ENCODE measurements around the gene CST1.
"Not testable (repeated sequence)": the region's sequence is repeated elsewhere in the genome, so short reads cannot be mapped to it uniquely, and the experiment has no call there.

CST1 gene

DNA sequence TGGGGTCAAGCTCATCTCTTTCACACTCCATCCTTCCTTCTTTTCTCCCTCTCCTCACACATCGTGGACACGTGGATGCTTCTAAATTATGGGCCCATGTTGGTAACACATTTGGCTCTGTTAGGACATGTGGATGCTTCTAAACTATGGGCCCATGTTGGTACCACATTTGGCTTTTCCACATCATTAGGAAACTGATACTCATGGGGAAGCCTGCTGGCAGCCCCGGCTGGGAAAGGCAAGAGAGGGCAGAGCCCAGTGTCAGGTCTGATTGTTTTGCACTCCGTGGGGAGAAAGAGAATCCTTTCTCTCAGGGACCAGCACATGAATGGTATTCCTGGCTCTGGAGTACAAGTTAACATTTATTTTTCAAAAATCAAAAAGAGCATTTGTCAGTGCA lies 4.0 kb upstream of the CST1 start:
- DNase-seq = no peak

DNA sequence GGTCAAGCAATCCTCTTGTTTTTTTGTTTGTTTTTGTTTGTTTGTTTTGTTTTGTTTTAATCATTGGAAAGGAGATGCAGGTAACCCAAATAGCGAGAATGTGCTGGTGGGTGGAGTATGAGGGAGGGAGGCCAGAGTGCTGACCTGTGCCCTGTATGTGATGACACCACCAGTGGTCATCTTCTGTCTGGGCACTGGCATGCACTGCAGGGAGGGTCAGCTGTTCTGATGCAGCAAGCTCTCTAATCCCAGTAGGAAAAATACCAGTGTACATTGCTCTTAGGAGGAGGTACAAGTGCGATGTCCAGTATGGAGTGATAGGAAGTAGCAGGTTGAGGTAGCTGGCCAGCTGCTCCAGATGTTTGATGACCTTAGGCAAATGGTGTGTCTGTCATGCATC lies 2.9 kb upstream of the CST1 start:
- DNase-seq = no peak

DNA sequence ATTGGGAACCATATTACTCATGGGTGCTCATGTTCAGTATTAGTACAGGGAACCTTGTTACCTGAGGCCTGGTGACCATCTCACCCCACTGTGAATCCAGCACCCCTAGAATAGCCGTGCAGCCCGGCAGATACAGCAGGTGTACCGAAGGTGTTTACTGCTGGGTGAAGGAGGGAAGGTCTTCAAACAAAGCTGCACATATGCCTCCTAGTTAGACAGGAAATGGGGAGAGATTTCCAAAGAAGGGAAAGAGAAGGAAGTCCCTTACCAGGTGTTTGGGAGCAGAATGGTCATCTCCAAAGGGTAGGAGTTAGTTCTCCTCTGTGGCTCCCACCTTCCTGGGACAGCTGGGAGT lies 2.4 kb upstream of the CST1 start:
- DNase-seq = no peak

DNA sequence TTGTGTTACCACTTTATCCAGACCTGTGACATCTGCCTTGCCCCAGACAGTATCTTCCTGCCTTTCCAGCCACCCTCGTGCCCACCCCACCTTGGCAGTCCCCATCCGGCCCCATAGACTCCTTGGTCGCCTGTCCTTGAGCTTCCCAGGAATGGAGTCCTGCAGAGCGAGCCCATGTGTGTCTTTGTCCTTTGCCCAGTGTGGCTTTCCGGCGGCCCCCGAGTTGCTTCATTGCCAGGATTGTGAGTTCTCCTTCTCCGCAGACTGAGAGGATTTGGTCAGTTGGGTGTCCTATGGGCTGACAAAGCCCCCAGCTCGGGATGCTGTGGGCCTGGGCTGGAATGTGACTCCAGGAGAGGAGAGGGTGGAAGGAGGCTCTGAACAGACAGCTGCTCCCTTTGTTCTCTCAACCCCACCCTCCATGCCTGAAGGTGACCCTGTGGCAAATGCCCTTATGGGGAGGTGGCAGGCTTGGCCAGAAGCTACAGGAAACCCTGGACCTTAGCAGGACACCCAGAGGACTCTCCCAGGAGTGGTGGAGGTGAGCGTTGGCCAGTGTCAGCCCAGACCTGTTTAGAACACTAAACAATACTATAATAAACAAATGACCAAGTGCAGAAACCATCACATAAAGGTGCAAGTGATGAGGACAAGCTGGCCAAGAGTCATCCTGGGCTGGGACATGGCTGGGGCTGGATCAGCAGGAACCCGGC lies 1.9 kb upstream of the CST1 start:
- DNase-seq = no peak

DNA sequence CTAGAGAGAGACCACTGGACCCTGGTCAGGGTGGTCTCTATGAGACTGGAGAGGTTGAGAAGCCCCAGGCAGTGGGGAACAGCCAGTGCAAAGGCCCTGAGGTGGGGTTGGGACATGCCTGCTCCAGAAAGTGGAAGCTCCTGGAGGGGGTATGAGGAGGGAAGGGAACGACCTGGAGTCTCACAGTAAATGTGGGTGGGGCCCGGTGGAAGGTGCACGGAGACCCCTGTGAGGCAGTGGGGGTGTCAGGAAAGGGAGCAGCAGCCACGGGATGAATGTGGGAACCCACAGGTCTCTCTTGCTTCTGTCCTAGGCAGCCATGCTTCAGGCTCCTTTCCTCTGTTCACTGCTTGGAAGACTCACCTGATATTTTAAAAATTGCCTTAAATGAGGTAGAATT lies 1.3 kb upstream of the CST1 start:
- DNase-seq = no peak

DNA sequence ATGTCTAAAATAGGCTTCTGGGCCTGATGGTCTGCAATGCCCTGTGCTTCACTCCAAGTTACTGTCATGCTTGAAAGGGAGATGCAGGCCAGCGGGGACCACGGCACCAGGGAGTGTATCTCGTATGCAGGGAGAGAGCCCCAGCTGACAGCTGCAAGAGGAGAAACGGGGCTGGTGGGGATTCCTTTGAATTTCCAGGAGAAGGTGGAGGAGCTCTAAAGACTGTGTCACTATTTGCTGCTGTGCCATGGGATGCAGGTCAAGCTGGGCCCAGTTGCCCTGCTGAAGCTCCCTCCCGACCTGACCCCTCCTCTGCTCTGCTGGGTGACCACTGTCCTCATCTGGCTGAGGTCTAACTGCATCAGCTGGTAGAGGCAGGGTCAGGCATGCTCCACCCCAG lies 989 bp downstream of the CST1 start:
- no peak for DNase-seq

DNA sequence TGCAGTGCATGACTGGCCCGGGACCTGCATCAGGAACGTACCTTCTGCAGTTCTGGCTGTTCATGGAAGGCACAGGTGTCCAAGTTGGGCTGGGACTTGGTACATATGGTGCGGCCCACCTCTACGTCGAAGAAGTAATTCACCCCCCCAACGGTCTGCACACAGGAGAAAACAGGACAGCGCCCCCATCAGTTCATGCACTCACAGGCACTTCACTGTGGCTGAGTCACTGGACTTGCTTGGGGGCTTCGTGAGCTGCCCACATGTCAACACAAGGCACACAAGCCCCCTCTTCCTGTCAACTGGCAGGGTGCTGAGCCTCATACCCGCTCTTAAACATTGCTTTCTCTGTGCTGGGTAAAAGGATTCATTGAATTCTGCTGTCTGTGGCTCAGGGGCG lies 1.8 kb downstream of the CST1 start:
- not testable (repeated sequence) for DNase-seq

DNA sequence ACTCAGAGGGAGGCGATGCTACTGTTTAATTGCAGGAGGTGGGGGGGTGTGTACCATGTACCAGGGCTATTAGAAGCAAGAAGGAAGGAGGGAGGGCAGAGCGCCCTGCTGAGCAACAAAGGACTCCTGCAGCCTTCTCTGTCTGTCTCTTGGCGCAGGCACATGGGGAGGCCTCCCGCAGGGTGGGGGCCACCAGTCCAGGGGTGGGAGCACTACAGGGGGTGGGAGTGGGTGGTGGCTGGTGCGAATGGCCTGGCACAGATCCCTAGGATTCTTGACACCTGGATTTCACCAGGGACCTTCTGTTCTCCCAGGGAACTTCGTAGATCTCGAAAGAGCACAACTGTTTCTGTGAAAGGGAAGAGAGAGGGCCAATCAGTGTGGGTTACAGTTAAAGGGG lies 3.2 kb downstream of the CST1 start:
- not testable (repeated sequence) for DNase-seq

DNA sequence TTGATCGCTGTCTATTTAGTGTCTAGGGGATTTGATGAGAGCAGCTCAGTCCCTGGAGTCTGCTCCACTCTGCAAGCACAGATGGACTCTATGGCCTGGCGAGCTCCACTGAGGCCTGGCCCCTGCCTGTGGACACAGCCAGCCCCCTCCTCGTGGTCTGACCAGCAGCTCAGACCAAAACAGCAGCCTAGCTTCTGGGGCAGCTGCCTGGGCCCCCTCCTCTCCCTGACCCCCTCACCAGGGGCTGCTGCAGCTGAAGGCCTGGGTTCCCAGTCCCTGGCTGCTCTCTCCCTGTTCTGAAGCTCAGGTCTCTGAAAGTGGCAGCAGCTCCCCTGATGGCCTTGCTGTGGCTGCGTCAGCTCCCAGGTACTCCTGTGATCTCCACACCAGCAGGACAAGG lies 3.6 kb downstream of the CST1 start:
- not testable (repeated sequence) for DNase-seq

DNA sequence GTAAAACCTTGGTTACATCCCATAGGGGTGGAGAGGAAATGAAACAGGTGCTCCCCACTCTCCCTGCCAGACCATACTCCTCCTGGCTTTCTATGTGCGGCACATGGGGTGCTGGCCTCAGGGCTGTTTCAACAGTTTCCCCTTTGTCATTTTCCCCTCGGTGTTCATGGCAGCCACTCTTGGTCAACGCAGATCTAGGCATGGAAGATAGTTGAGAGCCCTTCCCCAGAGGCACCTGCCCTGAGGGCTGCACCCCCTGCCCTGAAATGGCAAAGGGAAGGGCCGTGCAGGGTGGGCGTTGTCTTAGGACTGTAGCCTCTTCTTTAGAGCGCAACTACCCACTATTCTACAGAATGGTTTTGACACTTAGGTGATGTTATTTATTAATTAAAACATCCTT lies 4.4 kb downstream of the CST1 start:
- no peak for DNase-seq

DNA sequence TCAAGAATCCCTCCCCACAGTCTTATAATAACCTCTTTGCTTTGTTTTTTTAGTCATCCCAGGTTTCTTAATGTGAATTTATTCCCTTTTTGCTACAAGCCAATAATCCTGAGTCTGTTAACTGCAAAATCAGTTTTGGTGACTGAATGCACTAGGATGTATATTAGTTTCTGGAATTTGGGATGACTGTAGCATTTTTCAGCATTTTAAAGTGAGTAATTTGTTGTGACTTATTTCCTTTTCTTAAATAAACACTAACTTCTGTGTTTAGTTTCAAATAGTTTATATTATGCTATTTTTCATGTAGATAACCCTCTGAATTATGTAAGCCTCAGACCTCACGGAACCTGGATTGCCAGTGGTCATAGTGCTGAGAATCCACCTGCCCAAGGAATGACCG lies 5.5 kb downstream of the CST1 start:
- no peak for DNase-seq

DNA sequence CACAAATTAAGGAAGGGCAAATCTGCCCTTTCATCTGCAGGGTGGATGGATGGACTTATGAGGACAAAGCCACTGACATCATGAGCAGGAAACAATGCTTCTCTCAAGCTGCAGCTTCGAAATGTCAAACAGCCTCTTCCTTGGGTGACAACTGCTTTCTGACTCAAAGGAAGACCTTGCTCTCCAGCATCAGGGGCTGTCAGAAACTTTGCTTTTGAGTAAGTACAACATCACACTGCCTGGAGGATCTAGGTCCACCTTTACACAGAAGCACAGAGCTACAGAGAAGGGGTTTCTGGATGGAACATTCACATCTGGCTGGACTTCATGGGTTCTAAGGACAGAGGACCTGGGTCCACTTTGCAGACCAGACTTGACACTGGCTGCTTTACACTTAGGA lies 5.9 kb downstream of the CST1 start:
- DNase-seq = no peak

DNA sequence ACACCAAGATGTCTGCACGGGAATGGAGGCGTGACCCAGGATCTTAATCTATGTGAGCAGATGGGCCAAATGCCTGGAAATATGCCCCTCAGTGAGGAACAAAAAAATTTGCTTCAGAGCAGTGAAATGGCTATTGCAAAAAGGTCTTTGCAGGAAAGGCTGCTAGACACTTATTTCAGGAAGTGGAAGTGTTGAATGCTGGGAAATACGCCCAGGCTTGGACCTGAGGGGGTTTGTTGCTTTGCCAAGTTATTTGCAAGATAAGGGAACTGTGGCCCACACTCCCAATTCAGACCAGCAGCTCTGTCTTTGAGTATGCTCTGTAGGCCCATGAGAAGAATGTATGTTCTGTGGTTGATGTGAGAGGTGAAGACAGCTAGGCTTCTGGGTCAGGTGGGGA lies 15.3 kb downstream of the CST1 start:
- peak in 2 of 4 experiments; percentile 45 to 70 for DNase-seq

DNA sequence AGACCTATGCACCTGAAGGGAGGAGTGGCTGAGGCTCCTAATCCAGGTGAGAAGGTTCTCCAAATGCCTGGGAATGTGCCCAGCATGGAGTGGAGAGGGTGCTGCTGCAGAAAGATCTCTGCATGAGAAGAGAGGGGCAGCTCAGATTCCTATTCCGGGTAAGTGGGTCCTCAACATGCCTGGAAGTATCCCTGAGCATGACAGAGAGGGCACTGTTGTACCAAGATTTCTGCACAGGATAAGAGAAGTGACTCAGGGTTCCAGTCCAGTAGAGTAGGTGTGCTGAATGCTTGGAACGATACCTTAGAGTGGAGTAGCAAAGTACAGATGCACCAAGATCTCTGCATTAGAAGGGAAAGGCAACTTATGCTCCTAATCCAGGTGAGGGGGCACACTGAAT lies 15.8 kb downstream of the CST1 start:
- not testable (repeated sequence) for DNase-seq

DNA sequence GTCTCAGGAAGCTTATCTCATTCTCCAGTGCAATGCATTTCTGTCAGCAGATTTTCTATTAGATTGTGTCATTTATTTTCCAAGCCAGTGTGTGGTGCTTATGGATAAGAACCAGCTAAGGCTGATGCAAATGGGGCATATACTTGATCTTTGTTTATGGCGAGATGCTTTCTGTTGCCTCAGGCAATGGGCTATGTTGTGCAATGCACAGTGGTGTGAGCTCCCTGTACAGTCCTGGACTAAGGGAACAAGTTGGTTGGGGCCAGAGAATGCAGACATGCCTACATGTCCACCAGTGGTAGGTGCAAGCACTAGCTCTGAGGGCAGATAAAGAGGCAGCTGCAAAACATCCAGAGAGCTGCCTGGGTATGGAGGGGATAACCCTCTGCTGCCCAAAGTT lies 16.3 kb downstream of the CST1 start:
- not testable (repeated sequence) for DNase-seq

DNA sequence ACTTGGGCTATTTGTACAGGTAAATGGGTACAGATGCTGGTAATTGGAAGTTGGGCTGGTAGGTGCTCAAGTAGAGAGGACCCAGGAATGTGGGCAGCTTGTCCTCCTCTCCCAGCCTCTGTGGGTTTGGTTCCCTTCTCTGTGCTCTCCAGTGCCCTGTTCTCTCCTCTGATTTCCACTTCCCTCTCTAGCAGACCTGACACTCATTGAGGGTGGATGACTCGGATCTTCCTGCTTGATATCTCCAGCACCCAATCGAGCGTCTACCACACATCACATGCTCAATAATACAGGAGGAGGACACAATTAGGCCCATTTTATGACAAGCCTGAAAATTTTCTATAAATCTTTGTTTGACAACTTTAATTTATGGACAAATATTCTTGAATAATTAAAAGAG lies 23.7 kb downstream of the CST1 start:
- DNase-seq = peak; percentile 8 to 32 (median 24)

DNA sequence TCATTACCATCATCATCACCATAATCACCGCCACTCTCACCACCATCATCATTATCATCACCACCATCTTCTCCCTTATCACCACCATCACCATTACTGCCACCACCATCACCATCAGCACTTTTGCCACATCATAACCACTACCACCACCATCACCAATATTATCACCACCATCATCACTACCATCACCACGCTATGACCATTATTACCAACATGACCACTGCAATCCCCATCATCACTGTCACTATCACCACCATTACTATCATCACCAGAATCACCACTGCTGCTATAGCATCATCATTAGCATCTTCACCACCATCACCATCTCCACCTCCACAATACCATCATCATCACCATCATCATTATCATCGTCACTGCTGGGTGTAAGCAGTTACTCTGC lies 25.6 kb downstream of the CST1 start:
- DNase-seq = no peak

DNA sequence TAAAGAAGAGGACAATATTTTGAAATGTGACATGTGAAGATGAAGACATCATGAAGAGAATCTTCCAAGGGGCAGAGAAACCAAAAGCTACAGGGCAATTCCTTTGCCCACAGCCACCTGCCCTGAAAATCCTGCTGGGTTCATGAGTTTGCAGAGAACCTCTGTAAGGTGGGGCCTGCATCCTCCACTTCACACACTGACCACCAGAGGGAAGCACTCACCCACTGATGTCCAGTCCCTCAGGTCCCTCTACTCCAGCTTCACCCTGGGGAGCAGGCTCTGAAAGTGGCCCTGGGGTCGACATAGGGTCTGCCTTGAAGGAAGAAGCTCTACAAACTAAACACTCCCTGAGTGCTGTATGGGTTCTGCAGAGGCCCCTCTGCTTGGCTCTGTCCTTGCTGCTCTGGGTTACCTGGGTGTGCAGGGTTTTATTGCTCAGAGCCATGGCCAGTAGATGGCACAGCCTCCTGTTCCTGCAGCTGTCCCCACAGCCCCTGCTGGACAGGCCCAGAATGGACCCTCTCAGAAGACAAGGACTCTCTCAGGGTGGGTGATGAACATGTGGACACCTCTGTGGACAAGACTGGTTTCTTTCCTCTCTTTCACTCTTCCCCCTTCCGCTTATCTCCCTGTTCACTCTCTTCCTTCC lies 27.0 kb downstream of the CST1 start:
- peak; percentile 22 to 54 (median 34) for DNase-seq

DNA sequence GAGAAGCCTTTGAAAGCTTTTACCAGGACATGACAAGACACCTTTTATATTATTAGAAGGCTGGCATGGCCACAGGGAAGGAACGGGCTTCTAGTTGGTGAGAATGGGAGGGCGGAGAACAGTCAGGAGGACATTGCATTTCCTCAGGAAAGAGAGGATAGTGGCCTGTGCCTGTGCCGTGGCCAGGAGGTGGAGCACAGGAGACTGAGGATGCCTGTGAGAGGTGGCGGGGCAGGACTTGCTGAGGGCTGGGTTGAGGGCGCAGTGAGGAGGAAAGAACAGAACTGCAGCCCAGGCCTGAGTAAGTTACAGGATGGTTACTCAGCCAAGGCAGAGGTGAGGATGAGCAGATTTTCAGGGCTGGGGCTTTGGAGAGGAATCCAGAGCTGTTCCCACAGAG lies 27.9 kb downstream of the CST1 start:
- not testable (repeated sequence) for DNase-seq

DNA sequence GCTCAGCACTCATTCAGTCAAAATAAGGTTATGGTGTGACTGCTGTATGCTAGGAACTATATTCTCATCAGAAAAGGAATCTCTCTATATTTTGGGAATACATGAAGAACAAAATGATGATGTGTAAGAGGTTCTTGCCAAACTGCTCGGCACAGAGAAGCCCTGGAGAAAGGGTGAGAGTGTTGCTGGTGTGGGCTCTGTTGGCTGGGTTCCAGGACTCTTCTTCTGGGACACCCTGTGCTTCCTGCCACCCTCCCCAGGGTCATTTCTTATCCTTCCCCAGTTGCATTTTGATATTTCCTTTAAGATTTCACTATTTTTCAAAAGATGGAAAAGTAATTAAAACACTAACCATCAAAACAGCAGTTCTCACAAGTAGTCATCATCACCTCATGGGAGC lies 28.8 kb downstream of the CST1 start:
- DNase-seq = no peak

DNA sequence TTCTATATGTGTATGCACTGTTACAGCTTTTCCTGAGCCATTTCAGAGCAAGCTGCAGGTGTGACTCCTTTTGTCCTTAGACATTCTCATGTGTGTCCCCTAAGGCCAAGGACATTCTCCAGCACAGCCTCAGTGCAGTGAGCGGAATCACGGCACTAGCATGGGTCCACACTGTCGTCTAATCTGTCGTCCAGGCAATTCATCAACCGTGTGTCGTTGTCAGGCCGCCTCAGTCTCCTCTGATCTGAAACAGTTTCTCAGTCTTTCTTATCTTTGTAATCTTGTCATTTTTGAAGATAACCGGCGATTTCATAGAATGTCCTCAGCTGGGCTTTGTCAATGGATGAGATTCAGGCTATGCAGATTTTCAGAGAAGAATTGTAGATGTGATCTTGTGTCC lies 31.4 kb downstream of the CST1 start:
- DNase-seq = not testable (repeated sequence)

DNA sequence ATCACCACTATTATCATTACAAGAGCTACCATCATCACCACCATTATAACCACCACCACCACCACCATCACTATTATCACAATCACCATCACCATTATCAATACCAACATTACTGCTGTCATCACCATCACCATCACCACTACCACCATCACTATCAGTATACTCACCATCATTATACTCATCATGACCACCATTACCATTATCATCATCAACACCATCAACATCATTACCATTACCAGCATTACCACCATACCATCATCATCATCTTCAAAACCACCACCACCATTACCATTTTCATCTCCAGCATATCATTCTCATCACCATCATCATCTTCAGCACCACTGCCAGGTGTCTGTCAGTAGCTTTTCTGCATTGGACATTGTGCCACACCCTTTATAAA lies 39.0 kb downstream of the CST1 start:
- not testable (repeated sequence) for DNase-seq

DNA sequence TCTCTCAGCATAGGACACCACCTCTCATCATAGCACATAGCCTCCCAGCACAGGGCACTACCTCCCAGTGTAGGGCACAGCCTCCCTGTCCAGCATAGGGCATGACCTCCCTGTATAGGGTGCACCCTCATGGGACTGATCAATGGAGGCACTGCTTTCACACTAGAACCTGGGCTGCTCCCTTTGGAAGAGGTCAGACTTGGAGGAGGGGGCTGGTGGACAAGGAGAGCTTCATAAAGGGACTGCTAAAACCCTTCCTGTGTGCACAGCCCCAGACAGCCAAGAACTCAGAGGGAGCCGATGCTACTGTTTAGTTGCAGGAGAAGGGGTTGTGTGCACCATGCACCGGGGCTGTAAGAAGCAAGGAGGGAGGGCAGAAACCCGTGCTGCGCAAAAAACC lies 40.0 kb downstream of the CST1 start:
- DNase-seq = no peak

DNA sequence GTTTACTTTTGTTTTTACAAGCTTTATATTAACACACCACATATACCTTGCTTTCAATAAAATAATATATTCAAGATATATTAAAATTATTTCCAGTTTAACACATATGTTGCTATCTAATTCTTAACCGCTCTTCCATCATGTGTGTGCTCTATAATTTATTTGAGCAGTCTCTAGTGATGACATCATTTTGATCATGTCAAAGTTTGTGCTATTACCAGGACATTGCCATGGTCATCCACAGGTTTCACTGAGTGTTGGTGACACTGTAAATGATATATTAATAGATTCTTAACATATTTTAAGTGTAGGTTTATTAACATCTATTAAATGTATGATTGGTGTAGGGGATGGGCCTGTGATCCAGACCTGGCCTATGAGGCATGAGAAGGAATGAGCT lies 44.8 kb downstream of the CST1 start:
- DNase-seq = no peak

DNA sequence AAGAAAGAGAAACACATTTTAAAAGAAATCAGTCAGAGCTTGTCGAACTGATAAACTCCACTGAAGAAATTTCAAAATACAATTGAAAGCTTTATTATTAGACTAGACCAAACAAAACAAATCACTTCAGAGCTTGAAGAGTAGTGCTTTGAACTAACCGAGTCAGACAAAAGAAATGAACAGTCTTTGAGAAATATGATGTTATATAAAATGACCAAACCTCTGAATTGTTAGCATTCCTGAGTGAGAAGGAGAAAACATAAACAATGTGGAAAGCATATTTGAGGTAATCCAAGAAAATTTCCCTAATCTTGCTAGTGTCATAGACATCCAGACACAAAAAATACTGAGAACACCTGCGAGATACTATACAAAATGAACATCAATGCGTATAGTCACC lies 48.7 kb downstream of the CST1 start:
- no peak for DNase-seq

Data from suppressor macrophage (primary cell).